ENCODE measurements around the gene DNMT3L.

DNA sequence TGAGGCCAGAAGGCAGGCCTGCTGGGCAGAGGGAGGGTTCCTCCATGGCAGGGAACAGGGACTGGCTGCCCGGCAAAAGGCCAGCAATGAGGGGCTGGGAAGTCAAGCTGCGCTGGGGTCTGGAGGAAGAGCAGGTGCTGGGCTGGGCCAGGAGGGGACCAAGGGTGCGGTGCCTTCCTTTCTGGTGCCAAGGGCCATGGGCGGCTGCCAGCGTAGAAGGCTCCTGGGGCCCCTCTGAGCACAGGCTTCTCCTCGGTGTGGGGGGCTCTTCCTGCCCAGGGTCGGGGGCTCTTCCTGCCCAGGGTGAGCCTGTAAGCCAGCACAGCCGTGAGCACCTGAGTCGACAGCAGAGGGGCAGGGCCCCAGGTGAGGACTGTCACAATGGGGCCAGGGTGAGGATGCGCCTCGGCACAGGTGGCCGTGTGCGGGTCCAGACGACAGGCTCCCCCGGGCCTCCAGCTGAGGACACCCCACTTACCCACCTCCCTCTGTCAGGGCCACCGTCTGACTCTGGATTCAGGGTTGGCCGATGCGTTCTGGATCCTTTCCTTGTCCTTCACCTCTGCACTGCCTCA, 10.7 kb upstream of the DNMT3L start:
- no peak for TF ChIP-seq CTCF (IDR thresholded peaks at IDR 0.05; ENCODE audit: low read depth, low read length, poor library complexity, severe bottlenecking)
- no peak for TF ChIP-seq EZH2phosphoT487 (IDR thresholded peaks at IDR 0.05; ENCODE audit: borderline replicate concordance, low read length)
